ENCODE results near the gene PIK3C3.
"Not testable (repeated sequence)": the region's sequence is repeated elsewhere in the genome, so short reads cannot be mapped to it uniquely, and the experiment has no call there.

Gene PIK3C3

DNA sequence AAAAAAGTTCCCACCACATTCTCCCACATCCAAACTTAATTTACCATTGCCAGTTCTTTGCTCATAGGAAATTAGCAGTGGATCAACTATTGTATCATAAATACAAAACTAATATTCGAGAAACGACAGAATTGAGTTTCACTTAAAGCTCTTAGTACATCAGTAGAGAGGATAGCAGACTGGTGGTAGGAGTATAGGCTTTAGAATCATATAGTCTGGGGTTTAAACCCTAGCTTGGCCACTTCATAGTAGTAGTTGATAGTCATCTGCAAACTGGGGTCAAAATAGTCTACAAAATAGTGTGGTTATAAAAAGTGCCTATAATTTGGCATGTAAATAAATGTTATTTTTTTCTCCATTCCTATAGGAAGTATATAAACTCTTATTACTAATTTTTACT lies 30.9 kb downstream of the PIK3C3 start:
- no peaks in the 10 kb centered on the region for H3K27me3 ChIP-seq (ENCODE audit: control insufficient read depth, insufficient read depth, low read length)
- H3K27ac ChIP-seq (ENCODE audit: low read length), result no peak overlapping the region
- H3K4me3 ChIP-seq (ENCODE audit: low read length), result no peak overlapping the region
- no peak for DNase-seq (ENCODE audit: low read depth, low spot score)
- WGBS (ENCODE audit: insufficient coverage, insufficient read length), result no CpG with 5 or more reads among the region's 2 CpGs
- no peaks in the 10 kb centered on the region for H3K4me1 ChIP-seq (ENCODE audit: control insufficient read depth, insufficient read depth, low read length)
- H3K9me3 ChIP-seq (ENCODE audit: control insufficient read depth, insufficient read depth, low read length), result no peaks in the 10 kb centered on the region
- H3K36me3 ChIP-seq (ENCODE audit: control insufficient read depth, insufficient read depth, low read length), result no peaks in the 10 kb centered on the region

DNA sequence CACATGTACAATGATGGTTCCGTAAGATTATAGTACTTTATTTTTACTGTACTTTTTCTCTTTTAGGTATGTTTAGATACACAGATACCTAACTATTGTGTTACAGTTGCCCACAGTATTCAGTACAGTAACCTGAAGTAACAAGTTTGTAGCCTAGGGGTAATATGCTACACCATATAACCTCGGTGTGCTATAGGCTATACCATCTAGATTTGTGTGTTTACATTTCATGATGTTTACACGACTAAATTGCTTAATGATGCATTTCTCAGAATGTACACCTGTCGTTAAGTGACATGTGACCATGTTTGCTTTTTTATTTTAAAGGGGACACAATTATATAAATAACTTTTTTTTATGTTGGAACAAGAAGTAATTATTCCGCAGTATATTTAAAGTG lies 34.5 kb downstream of the PIK3C3 start:
- Histone ChIP-seq H3K4me1 (ENCODE audit: control insufficient read depth, insufficient read depth, low read length) (no peaks in the 10 kb centered on the region), H3K9me3 (ENCODE audit: control insufficient read depth, insufficient read depth, low read length) (no peaks in the 10 kb centered on the region), H3K27ac (ENCODE audit: low read length) (no peak overlapping the region), H3K4me3 (ENCODE audit: low read length) (no peak overlapping the region), H3K27me3 (ENCODE audit: control insufficient read depth, insufficient read depth, low read length) (no peaks in the 10 kb centered on the region), H3K36me3 (ENCODE audit: control insufficient read depth, insufficient read depth, low read length) (no peaks in the 10 kb centered on the region)
- DNase-seq (ENCODE audit: low read depth, low spot score), result no peak
- WGBS (ENCODE audit: insufficient coverage, insufficient read length), result no CpG with 5 or more reads among the region's 5 CpGs

DNA sequence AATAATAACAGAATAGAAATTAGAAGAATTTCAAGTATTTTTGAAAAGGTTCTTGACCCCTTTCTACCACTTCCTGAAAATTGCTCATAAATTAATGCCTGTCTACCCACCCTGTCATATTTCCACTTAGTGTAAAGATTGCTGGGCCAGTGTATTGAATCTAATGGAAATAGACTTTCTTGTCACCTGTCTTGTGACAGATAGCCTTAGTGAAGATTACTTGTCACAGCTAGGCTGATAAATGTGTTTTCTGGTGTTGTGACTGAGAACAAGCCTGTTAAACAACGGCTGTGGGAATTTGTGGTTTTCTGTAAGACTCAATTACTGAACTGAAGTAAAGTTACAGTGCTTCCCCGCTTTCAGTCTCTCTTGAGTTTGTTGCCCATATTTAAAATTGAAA lies 37.0 kb downstream of the PIK3C3 start:
- Histone ChIP-seq H3K36me3 (ENCODE audit: control insufficient read depth, insufficient read depth, low read length) (no peaks in the 10 kb centered on the region; the same call in 1 of the 2 replicates), H3K4me1 (ENCODE audit: control insufficient read depth, insufficient read depth, low read length) (no peaks in the 10 kb centered on the region), H3K9me3 (ENCODE audit: control insufficient read depth, insufficient read depth, low read length) (no peaks in the 10 kb centered on the region), H3K27ac (ENCODE audit: low read length) (no peak overlapping the region), H3K27me3 (ENCODE audit: control insufficient read depth, insufficient read depth, low read length) (no peaks in the 10 kb centered on the region), H3K4me3 (ENCODE audit: low read length) (no peak overlapping the region)
- WGBS (ENCODE audit: insufficient coverage, insufficient read length), result no CpG with 5 or more reads among the region's 2 CpGs
- no peak for DNase-seq (ENCODE audit: low read depth, low spot score)

DNA sequence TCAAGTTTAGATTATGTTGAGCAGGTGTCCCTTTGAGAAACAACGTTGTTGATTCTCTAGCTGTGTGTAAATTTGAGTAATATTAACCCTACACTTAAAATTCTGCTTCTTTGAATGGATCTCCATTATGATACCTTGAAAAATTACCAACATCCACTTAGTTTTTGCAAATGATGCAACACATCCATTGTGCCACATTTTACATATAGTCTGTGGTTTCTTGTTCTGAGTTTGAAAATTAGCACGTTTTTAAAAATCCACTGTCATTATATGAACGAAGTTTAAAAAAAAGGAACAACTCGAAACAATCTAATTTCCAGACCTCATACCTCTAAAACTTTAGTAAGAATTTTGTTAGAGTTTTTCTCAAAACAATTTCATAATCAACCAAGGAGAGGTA lies 37.7 kb downstream of the PIK3C3 start:
- no peaks in the 10 kb centered on the region for H3K9me3 ChIP-seq (ENCODE audit: control insufficient read depth, insufficient read depth, low read length)
- H3K4me3 ChIP-seq (ENCODE audit: low read length), result no peak overlapping the region
- no peaks in the 10 kb centered on the region for H3K27me3 ChIP-seq (ENCODE audit: control insufficient read depth, insufficient read depth, low read length)
- H3K27ac ChIP-seq (ENCODE audit: low read length), result no peak overlapping the region
- no peaks in the 10 kb centered on the region for H3K4me1 ChIP-seq (ENCODE audit: control insufficient read depth, insufficient read depth, low read length)
- no peaks in the 10 kb centered on the region; the same call in 1 of the 2 replicates for H3K36me3 ChIP-seq (ENCODE audit: control insufficient read depth, insufficient read depth, low read length)
- WGBS (ENCODE audit: insufficient coverage, insufficient read length), result no CpG with 5 or more reads among the region's 4 CpGs
- DNase-seq (ENCODE audit: low read depth, low spot score), result no peak

DNA sequence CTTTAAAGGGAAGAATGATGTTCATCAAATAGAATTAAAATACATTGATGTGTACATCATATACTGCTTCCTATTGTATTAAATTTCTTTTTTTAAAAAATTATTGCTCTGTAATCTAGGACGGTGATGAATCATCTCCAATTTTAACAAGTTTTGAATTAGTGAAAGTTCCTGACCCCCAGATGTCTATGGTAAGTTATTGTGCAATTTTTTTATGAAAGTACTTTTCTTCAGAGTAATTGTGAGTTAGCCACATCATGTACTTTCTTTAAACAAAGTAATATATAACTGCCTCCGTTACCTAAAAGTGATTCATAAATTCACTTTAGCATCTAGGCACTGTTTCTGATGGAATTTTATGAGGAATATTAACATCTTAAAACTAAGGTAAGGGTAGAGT lies 38.1 kb downstream of the PIK3C3 start:
- WGBS (ENCODE audit: insufficient coverage, insufficient read length), result no CpG with 5 or more reads among the region's 2 CpGs
- Histone ChIP-seq H3K27me3 (ENCODE audit: control insufficient read depth, insufficient read depth, low read length) (no peaks in the 10 kb centered on the region), H3K4me3 (ENCODE audit: low read length) (no peak overlapping the region), H3K9me3 (ENCODE audit: control insufficient read depth, insufficient read depth, low read length) (no peaks in the 10 kb centered on the region), H3K4me1 (ENCODE audit: control insufficient read depth, insufficient read depth, low read length) (no peaks in the 10 kb centered on the region), H3K36me3 (ENCODE audit: control insufficient read depth, insufficient read depth, low read length) (no peaks in the 10 kb centered on the region; the same call in 1 of the 2 replicates), H3K27ac (ENCODE audit: low read length) (no peak overlapping the region)
- no peak for DNase-seq (ENCODE audit: low read depth, low spot score)

DNA sequence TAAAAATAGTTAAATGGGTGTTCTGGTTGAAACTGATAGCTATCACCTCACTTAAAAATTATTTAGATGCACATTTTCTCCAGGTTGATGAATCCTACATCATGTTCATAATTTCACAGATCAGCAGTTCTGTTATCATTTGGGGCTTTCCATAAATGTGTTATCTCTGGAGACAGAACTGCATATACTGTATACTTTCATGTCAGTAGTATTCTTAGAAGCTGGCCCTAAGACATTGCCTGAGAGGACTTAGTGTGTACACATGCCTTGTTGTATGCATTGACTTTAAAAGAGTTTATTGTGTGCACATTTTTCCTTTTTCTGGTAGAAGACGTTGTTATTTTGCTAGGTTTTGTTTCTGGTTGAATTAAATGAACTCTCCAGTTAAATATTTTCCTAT lies 41.0 kb downstream of the PIK3C3 start:
- no peak for DNase-seq (ENCODE audit: low read depth, low spot score)
- no CpG with 5 or more reads among the region's 1 CpG for WGBS (ENCODE audit: insufficient coverage, insufficient read length)
- peaks cover 4% of the 10 kb centered on the region; the same call in 1 of the 2 replicates for H3K36me3 ChIP-seq (ENCODE audit: control insufficient read depth, insufficient read depth, low read length)

DNA sequence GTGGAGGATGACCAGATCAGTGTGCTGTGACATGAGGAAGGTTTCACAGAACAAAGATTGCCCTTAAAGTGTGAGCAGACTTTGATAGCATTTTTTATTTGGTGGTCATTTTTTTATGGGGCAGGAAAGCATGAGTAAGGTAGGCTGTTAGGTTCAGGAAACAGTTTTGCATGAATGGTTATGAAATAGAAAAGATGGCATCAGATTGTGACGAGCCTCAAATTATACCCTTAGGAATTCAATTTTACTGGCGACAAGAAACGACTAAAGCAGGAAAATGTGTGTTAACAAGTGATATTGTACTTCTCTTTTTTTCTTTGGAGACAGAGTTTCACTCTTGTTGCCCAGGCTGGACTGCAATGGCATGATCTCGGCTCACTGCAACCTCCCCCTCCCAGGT lies 44.7 kb downstream of the PIK3C3 start:
- WGBS (ENCODE audit: insufficient coverage, insufficient read length), result no CpG with 5 or more reads among the region's 4 CpGs
- Histone ChIP-seq H3K4me1 (ENCODE audit: control insufficient read depth, insufficient read depth, low read length) (no peaks in the 10 kb centered on the region), H3K4me3 (ENCODE audit: low read length) (no peak overlapping the region), H3K9me3 (ENCODE audit: control insufficient read depth, insufficient read depth, low read length) (no peaks in the 10 kb centered on the region), H3K27me3 (ENCODE audit: control insufficient read depth, insufficient read depth, low read length) (no peaks in the 10 kb centered on the region), H3K27ac (ENCODE audit: low read length) (no peak overlapping the region), H3K36me3 (ENCODE audit: control insufficient read depth, insufficient read depth, low read length) (peaks cover 4% of the 10 kb centered on the region; the same call in 1 of the 2 replicates)
- no peak for DNase-seq (ENCODE audit: low read depth, low spot score)

More for the DNA sequence above, 41.0 kb downstream of the PIK3C3 start:
- H3K4me1 ChIP-seq (ENCODE audit: control insufficient read depth, insufficient read depth, low read length), result no peaks in the 10 kb centered on the region
- no peaks in the 10 kb centered on the region for H3K9me3 ChIP-seq (ENCODE audit: control insufficient read depth, insufficient read depth, low read length)
- H3K27ac ChIP-seq (ENCODE audit: low read length), result no peak overlapping the region
- H3K27me3 ChIP-seq (ENCODE audit: control insufficient read depth, insufficient read depth, low read length), result no peaks in the 10 kb centered on the region
- no peak overlapping the region for H3K4me3 ChIP-seq (ENCODE audit: low read length)

DNA sequence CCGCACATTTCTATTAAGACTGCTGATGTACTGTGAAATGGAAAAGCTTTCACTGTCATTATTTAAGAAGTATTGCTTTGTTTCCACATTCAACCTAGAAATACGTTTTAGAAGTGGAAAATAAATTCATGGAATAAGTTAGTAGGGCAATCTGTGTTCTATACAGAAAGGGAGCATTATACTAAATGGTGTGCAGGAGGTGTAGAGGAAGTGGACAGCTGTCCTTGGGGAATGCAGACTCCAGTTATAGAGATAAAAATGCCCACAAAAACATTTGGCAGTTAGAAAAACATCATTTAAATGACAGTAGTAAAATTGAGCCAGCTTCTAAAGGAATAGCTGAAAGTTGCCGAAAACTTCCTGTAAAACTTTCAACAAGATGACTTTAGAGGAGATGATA lies 46.8 kb downstream of the PIK3C3 start:
- no peak for DNase-seq (ENCODE audit: low read depth, low spot score)
- no CpG with 5 or more reads among the region's 3 CpGs for WGBS (ENCODE audit: insufficient coverage, insufficient read length)

DNA sequence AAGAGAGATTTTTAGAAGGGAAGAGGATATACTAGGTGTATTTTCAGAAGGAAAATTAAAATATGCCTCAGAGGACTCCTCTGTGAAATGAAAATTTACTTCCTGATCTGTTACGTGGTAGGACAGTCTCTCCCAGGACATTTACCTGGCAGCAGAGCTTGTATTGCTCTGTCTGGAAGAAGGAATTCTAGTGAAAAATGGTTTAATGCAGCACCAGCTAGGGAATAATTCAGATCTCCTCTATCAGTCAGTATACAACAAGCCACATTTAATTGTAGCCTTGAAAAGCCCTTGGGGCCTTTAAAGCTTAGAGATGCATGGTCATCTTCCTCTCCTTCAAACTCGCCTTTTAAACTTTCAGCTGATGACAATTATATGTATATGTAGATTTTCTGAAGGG lies 49.6 kb downstream of the PIK3C3 start:
- Histone ChIP-seq H3K27me3 (ENCODE audit: control insufficient read depth, insufficient read depth, low read length) (no peaks in the 10 kb centered on the region), H3K4me1 (ENCODE audit: control insufficient read depth, insufficient read depth, low read length) (no peaks in the 10 kb centered on the region), H3K36me3 (ENCODE audit: control insufficient read depth, insufficient read depth, low read length) (peaks cover 4% of the 10 kb centered on the region; the same call in 1 of the 2 replicates), H3K27ac (ENCODE audit: low read length) (no peak overlapping the region), H3K9me3 (ENCODE audit: control insufficient read depth, insufficient read depth, low read length) (no peaks in the 10 kb centered on the region), H3K4me3 (ENCODE audit: low read length) (no peak overlapping the region)
- WGBS (ENCODE audit: insufficient coverage, insufficient read length), result no CpG with 5 or more reads among the region's 2 CpGs
- DNase-seq (ENCODE audit: low read depth, low spot score), result no peak

More for the DNA sequence above, 46.8 kb downstream of the PIK3C3 start:
- Histone ChIP-seq H3K4me3 (ENCODE audit: low read length) (no peak overlapping the region), H3K27me3 (ENCODE audit: control insufficient read depth, insufficient read depth, low read length) (no peaks in the 10 kb centered on the region), H3K4me1 (ENCODE audit: control insufficient read depth, insufficient read depth, low read length) (no peaks in the 10 kb centered on the region), H3K36me3 (ENCODE audit: control insufficient read depth, insufficient read depth, low read length) (peaks cover 4% of the 10 kb centered on the region; the same call in 1 of the 2 replicates), H3K9me3 (ENCODE audit: control insufficient read depth, insufficient read depth, low read length) (no peaks in the 10 kb centered on the region), H3K27ac (ENCODE audit: low read length) (no peak overlapping the region)

DNA sequence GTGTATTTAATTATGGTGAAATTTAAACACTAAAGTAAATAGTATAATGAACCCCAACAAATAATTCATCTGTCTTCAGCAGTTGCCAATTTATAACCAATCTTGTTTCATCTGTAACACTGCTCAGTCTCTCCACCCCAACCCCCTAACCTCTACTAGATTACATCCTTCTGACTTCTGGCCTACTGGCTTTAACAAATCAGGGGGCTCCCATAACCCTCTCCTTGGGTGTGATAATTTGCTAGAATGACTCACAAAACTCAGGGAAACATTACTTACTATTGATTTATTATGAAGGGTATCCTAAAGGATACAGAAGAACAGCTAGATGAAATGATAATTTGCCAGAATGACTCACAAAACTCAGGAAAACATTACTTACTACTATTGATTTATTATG lies 50.7 kb downstream of the PIK3C3 start:
- H3K36me3 ChIP-seq (ENCODE audit: control insufficient read depth, insufficient read depth, low read length), result no peaks in the 10 kb centered on the region

DNA sequence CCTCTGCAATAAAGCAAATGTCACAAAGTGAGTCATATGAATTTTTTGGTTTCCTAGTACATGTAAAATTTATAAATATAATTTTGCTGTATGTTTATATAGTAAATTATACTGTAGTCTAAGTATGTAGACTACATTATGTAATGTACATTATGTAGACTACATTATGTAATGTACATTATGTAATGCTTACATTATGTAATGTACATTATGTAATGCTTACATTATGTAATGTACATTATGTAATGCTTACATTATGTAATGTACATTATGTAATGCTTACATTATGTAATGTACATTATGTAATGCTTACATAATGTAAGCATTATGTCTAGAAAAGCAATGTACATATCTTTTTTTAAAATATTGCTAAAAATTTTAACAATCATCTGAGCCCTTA lies 54.4 kb downstream of the PIK3C3 start:
- DNase-seq (ENCODE audit: low read depth, low spot score); H3K9me3 ChIP-seq (ENCODE audit: control insufficient read depth, insufficient read depth, low read length); H3K27me3 ChIP-seq (ENCODE audit: control insufficient read depth, insufficient read depth, low read length); H3K36me3 ChIP-seq (ENCODE audit: control insufficient read depth, insufficient read depth, low read length); H3K4me3 ChIP-seq (ENCODE audit: low read length); H3K4me1 ChIP-seq (ENCODE audit: control insufficient read depth, insufficient read depth, low read length); H3K27ac ChIP-seq (ENCODE audit: low read length): not testable (repeated sequence)

More for the DNA sequence above, 50.7 kb downstream of the PIK3C3 start:
- Histone ChIP-seq H3K9me3 (ENCODE audit: control insufficient read depth, insufficient read depth, low read length) (no peaks in the 10 kb centered on the region), H3K27ac (ENCODE audit: low read length) (no peak overlapping the region), H3K4me1 (ENCODE audit: control insufficient read depth, insufficient read depth, low read length) (no peaks in the 10 kb centered on the region), H3K27me3 (ENCODE audit: control insufficient read depth, insufficient read depth, low read length) (no peaks in the 10 kb centered on the region), H3K4me3 (ENCODE audit: low read length) (no peak overlapping the region)
- DNase-seq (ENCODE audit: low read depth, low spot score), result no peak

Measured in iPS DF 6.9 (cell line).